WTC11 (cell line): ENCODE data around the gene ZER1. TPM values are rescaled to one million over a fixed set of nuclear protein-coding genes. Genes with fewer than 3 reads are reported as not detected.

Source experiments
- AFF4 ChIP-seq: sonication (generic); formaldehyde crosslinking; IDR thresholded peaks from 2 replicates; pipeline ENCODE4 v1.8.1; 2023; ENCODE audit warnings: mild to moderate bottlenecking, missing genetic modification reagents, borderline replicate concordance
- ARID4B ChIP-seq: sonication (generic); formaldehyde crosslinking; IDR thresholded peaks from 2 replicates; pipeline ENCODE4 v1.8.0; 2023; ENCODE audit warnings: missing genetic modification reagents, mild to moderate bottlenecking, borderline replicate concordance
- CREB1 ChIP-seq: sonication (generic); formaldehyde crosslinking; IDR thresholded peaks from 2 replicates; pipeline ENCODE4 v1.8.0; 2023; ENCODE audit warnings: mild to moderate bottlenecking, missing genetic modification reagents
- ETV6 ChIP-seq: sonication (generic); formaldehyde crosslinking; IDR thresholded peaks from 2 replicates; pipeline ENCODE4 v1.8.1; 2022; ENCODE audit warnings: mild to moderate bottlenecking, missing genetic modification reagents
- FOXJ3 ChIP-seq: sonication (generic); formaldehyde crosslinking; IDR thresholded peaks from 2 replicates; pipeline ENCODE4 v1.9.0; 2021; ENCODE audit warnings: missing genetic modification reagents, mild to moderate bottlenecking, borderline replicate concordance
- FOXK1 ChIP-seq: sonication (generic); formaldehyde crosslinking; IDR thresholded peaks from 2 replicates; pipeline ENCODE4 v1.8.0; 2022; ENCODE audit warnings: mild to moderate bottlenecking, moderate library complexity, missing genetic modification reagents
- IRF2 ChIP-seq: sonication (generic); formaldehyde crosslinking; IDR thresholded peaks from 2 replicates; pipeline ENCODE4 v1.8.0; 2022; ENCODE audit warnings: low read depth, missing genetic modification reagents, borderline replicate concordance
- MAX ChIP-seq: sonication (generic); formaldehyde crosslinking; IDR thresholded peaks from 2 replicates; pipeline ENCODE4 v1.8.0; 2022; ENCODE audit warnings: mild to moderate bottlenecking, missing genetic modification reagents
- NFATC4 ChIP-seq: fragments of 250-450 bp; sonication (Bioruptor Pico); IDR thresholded peaks from 2 replicates; pipeline ENCODE4 v1.9.0; 2021; ENCODE audit warnings: mild to moderate bottlenecking
- NR1H2 ChIP-seq: sonication (generic); formaldehyde crosslinking; IDR thresholded peaks from 2 replicates; pipeline ENCODE4 v1.9.0; 2021; ENCODE audit warnings: mild to moderate bottlenecking, moderate library complexity, missing genetic modification reagents
- NR2C2 ChIP-seq: sonication (generic); formaldehyde crosslinking; IDR thresholded peaks from 2 replicates; pipeline ENCODE4 v1.8.0; 2022; ENCODE audit warnings: mild to moderate bottlenecking, missing genetic modification reagents
- RORB ChIP-seq: fragments of 250-450 bp; sonication (Bioruptor Pico); IDR thresholded peaks from 2 replicates; pipeline ENCODE4 v1.9.0; 2021; ENCODE audit warnings: mild to moderate bottlenecking
- SMAD4 ChIP-seq: sonication (generic); formaldehyde crosslinking; IDR thresholded peaks from 2 replicates; pipeline ENCODE4 v1.8.0; 2022; ENCODE audit warnings: mild to moderate bottlenecking, missing genetic modification reagents
- SOX15 ChIP-seq: fragments of 250-450 bp; sonication (Bioruptor Pico); IDR thresholded peaks from 2 replicates; pipeline ENCODE4 v1.9.0; 2021; ENCODE audit warnings: mild to moderate bottlenecking
- SP1 ChIP-seq: sonication (generic); formaldehyde crosslinking; conservative IDR thresholded peaks from 2 replicates; pipeline ENCODE4 v1.8.1; 2022; ENCODE audit warnings: missing genetic modification reagents
- TCF7 ChIP-seq: sonication (generic); formaldehyde crosslinking; IDR thresholded peaks from 2 replicates; pipeline ENCODE4 v1.8.0; 2022; ENCODE audit warnings: mild to moderate bottlenecking, low read depth, missing genetic modification reagents, moderate library complexity
- ZNF416 ChIP-seq: fragments of 250-450 bp; sonication (Bioruptor Pico); IDR thresholded peaks from 2 replicates; pipeline ENCODE4 v1.9.0; 2021; ENCODE audit warnings: mild to moderate bottlenecking, inconsistent platforms
- ZNF423 ChIP-seq: fragments of 250-450 bp; sonication (Bioruptor Pico); IDR thresholded peaks from 2 replicates; pipeline ENCODE4 v2.1.2; 2022; ENCODE audit warnings: mild to moderate bottlenecking, moderate library complexity
- ZNF425 ChIP-seq: fragments of 250-450 bp; sonication (Bioruptor Pico); conservative IDR thresholded peaks from 2 replicates; pipeline ENCODE4 v1.9.0; 2021; ENCODE audit warnings: mild to moderate bottlenecking
- total RNA-seq: library from RNA; stranded (reverse); gene quantifications from 3 replicates; pipeline ENCODE4 v1.2.3, GENCODE V29; 2021
- TF ChIP-seq, protein P1 (sequence below): sonication (generic); formaldehyde crosslinking; IDR thresholded peaks from 2 replicates; pipeline ENCODE4 v1.8.1; 2023; ENCODE audit warnings: mild to moderate bottlenecking, missing genetic modification reagents, moderate library complexity
- TF ChIP-seq, protein P2 (sequence below): sonication (generic); formaldehyde crosslinking; IDR thresholded peaks from 2 replicates; pipeline ENCODE4 v1.8.1; 2023; ENCODE audit warnings: mild to moderate bottlenecking, moderate library complexity, missing genetic modification reagents
- TF ChIP-seq, protein P3 (sequence below): sonication (generic); formaldehyde crosslinking; IDR thresholded peaks from 2 replicates; pipeline ENCODE4 v1.8.1; 2022; ENCODE audit warnings: low read depth, mild to moderate bottlenecking, moderate library complexity, missing genetic modification reagents, borderline replicate concordance

The ZER1 gene
- total RNA-seq, 1 experiment from 2014 or later: 23.8 TPM

DNA sequence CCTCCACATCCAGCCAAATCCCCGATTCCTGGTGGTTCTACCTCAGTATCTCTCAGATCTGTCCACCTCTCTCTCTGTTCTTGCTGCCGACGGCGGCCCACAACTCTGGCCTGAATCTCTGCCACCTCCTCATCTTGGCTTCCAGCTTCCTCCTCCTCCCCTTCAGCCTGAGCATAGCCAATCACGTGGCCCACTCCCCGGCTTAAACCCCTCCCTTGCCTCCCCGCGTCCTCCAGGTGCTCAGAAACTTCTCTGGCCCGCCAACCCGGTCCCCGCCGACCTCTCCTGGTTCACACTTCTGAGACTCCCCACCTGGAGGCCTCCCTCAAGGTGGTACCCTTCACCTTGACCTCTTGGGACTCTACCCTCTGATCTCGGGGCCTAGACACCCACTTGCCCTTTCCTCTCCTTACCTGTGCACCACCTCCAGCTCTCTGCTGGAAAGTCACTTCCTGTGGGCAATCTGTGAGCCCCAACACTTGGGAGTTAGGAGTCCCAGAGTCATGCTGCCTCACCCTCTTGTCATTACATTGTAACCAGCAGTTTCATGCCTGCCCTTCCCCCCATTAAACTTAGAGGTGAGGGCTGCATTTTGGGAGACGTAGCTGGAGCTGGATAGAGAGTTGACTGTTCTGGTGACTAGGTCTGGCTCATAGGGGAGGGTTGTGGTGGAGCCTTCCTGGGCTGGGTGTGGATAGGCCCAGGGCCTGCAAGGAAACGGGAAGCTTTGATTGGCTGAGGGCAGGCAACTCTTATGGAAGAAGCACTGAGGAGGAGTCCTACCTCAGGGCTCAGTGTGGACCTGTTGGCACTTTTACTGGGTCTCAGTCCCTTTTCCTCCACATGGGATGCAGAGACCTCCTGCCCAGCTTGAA is 87.2 kb downstream of the ZER1 start (continued):
- no peak for TF ChIP-seq ARID4B (CRISPR knock-in tag)
- TF ChIP-seq FOXK1 (CRISPR knock-in tag): no peak
- TF ChIP-seq SP1 (CRISPR knock-in tag): 0 out of 2 replicates have a peak, but pooled peaks have one; percentile 45
- no peak for TF ChIP-seq ZNF425 (CRISPR knock-in tag)
- TF ChIP-seq SOX15 (CRISPR knock-in tag): no peak
- TF ChIP-seq NFATC4 (CRISPR knock-in tag): no peak
- TF ChIP-seq NR2C2 (CRISPR knock-in tag): no peak
- TF ChIP-seq TCF7 (CRISPR knock-in tag): no peak
- TF ChIP-seq ZNF423: no peak
- peak; percentile 71; the same call in 1 of the 2 replicates for TF ChIP-seq MAX (CRISPR knock-in tag)
- TF ChIP-seq ETV6 (CRISPR knock-in tag): peak; percentile 23; the same call in 1 of the 2 replicates
- TF ChIP-seq SMAD4: no peak
- 0 out of 2 replicates have a peak, but pooled peaks have one; percentile 52 for TF ChIP-seq ZNF416 (CRISPR knock-in tag)
- no peak for TF ChIP-seq FOXJ3
- no peak for TF ChIP-seq CREB1 (CRISPR knock-in tag)
- TF ChIP-seq RORB (CRISPR knock-in tag): no peak
- TF ChIP-seq, protein P1, sequence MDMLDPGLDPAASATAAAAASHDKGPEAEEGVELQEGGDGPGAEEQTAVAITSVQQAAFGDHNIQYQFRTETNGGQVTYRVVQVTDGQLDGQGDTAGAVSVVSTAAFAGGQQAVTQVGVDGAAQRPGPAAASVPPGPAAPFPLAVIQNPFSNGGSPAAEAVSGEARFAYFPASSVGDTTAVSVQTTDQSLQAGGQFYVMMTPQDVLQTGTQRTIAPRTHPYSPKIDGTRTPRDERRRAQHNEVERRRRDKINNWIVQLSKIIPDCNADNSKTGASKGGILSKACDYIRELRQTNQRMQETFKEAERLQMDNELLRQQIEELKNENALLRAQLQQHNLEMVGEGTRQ (CRISPR knock-in tag): peak; percentile 92
- no peak for TF ChIP-seq NR1H2 (CRISPR knock-in tag)
- TF ChIP-seq, protein P2, sequence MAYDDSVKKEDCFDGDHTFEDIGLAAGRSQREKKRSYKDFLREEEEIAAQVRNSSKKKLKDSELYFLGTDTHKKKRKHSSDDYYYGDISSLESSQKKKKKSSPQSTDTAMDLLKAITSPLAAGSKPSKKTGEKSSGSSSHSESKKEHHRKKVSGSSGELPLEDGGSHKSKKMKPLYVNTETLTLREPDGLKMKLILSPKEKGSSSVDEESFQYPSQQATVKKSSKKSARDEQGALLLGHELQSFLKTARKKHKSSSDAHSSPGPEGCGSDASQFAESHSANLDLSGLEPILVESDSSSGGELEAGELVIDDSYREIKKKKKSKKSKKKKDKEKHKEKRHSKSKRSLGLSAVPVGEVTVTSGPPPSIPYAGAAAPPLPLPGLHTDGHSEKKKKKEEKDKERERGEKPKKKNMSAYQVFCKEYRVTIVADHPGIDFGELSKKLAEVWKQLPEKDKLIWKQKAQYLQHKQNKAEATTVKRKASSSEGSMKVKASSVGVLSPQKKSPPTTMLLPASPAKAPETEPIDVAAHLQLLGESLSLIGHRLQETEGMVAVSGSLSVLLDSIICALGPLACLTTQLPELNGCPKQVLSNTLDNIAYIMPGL: no peak
- TF ChIP-seq AFF4: no peak
- no peak for TF ChIP-seq IRF2
- TF ChIP-seq, protein P3, sequence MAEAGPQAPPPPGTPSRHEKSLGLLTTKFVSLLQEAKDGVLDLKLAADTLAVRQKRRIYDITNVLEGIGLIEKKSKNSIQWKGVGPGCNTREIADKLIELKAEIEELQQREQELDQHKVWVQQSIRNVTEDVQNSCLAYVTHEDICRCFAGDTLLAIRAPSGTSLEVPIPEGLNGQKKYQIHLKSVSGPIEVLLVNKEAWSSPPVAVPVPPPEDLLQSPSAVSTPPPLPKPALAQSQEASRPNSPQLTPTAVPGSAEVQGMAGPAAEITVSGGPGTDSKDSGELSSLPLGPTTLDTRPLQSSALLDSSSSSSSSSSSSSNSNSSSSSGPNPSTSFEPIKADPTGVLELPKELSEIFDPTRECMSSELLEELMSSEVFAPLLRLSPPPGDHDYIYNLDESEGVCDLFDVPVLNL (CRISPR knock-in tag): no peak
